ENCODE measurements around the gene CD79A.
"Not testable (repeated sequence)": the region's sequence is repeated elsewhere in the genome, so short reads cannot be mapped to it uniquely, and the experiment has no call there.

Gene CD79A

DNA sequence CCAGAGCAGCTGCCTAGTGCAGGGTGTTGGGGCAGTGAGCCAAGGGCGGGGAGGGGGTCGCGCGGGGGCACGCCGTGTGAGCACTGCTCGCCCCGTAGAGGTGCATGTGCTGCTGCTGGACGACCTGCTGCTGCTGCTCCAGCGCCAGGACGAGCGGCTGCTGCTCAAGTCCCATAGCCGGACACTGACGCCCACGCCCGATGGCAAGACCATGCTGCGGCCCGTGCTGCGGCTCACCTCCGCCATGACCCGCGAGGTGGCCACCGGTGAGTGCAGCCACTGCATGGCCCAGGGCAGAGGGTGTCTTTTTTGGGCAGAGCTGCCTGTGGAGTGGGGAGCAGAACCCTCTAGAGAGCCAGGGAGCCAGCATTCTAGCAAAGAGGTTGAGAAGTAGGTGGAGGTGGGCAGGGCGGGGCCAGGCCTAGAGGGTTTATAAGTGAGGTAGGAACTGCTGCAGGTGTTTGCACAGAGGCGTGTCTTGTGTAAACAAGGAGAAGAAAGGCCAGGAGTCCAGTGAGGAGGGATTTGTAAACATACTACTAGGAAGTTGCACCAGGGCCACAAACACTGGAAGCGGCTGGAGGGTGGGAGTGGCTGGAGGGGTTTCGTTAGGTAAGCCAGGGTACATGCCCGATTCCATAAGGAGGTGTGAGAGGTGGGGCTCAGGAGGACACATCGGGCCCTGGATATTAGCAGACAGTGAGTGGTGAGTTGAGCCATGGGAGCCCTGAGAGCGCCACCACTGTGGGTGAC is 27.2 kb downstream of the CD79A start:
- DNase-seq (ENCODE audit: low read depth in 2 of 3, low spot score in 2 of 3): no peak

DNA sequence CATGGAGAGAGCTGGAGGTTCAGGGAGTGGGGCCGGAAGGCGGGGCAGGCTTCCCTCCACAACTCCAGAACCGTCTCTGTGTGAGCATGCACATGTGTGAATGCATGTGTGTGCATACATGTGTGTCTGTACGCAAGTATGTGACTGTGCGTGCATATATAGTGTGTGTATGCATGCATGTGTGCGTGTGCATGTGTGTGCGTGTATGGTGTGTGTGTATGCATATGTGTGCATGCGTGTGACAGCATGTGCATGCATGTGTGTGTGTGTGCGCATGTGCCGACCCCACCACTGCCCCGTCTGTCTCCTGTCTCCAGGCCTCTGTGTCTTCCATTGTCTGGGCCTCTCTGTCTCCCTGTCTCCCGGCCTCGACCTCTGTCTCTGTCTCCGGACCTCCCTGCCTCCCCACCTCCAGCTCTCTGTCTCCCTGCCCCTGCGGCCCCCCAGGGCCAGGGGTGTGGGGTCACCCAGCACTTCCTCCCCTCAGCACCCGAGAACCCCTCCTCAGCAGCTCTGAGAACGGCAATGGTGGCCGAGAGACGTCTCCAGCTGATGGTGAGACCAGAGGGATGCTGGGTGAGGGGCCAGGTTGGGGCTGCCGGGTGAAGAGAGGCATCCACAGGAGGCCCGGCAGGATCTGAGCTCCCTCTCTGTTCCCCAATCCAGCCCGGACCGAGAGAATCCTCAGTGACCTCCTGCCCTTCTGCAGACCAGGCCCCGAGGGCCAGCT is 28.4 kb downstream of the CD79A start:
- no peak for DNase-seq (ENCODE audit: low read depth in 2 of 3, low spot score in 2 of 3)

GRCh38 chr19:41906271-41906670 is 29.2 kb downstream of the CD79A start:
- DNase-seq (ENCODE audit: low read depth in 2 of 3, low spot score in 2 of 3): no peak

DNA sequence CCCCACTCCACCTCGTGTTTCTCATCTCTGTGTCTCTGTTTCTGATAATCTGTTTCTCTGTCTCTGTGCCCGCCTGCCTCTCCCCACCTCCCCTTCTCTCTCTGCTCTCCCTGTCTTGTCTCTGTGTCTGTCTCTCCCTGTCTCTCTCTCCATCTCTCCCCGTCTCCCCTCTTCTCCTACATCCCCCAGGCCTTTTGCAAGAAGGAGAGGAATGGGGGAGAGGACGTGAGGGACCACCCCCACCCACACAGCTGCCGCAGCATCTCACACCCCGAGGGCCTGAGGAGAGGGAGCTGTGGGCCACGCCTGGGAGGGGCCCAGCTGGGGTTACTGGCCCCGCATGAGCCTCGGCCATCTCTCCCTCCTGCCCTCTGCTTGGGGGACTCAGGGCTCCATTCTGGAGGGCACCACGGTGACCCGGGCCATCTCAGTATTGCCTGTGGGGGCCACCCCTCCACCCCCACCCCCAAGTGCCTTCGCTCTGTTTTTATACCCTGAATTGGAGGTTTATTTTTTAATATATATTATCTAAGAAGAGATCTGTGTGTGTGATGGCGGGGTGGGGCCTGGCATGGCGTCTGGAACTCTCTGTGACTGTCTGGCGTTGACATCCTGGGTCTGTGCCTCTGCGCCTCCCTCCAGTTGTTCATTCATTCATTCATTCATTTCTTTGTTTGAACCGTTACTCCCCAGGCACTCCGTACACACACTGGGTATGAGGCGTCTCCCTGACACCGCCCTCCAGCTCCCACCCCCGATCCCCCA is 30.0 kb downstream of the CD79A start:
- DNase-seq (ENCODE audit: low read depth in 2 of 3, low spot score in 2 of 3): no peak

DNA sequence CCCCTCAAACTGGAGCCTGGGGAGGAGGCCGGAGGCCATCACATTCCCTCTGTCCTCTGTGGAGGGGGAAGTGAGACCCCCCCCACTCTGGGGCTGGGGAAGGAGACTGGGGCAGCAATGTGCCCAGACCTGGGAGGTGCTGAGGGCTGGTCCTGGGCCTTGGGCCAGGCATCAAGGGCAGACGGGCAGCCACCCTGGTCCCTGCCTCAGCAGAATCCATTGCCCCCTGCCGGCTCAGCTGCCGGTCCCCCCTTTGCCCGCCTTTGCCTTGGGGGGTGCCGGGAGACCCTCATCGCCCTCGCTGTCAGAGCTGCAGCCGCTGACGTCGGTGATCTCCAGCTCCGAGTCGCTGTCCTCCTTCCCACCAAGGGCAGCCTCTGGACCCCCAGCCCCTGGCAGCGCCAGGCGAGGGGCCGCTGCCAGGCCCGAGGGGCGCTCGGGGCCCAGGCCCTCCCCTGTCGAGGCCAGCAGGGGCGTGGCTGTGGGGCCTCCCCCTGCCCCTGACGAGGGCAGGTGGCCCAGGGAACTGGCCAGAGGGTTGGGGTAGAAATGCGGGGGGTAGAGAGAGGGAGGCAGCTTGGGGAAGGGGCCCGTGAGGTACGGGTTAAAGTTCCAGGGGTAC is 31.0 kb downstream of the CD79A start:
- no peak for DNase-seq (ENCODE audit: low read depth in 2 of 3, low spot score in 2 of 3)

DNA sequence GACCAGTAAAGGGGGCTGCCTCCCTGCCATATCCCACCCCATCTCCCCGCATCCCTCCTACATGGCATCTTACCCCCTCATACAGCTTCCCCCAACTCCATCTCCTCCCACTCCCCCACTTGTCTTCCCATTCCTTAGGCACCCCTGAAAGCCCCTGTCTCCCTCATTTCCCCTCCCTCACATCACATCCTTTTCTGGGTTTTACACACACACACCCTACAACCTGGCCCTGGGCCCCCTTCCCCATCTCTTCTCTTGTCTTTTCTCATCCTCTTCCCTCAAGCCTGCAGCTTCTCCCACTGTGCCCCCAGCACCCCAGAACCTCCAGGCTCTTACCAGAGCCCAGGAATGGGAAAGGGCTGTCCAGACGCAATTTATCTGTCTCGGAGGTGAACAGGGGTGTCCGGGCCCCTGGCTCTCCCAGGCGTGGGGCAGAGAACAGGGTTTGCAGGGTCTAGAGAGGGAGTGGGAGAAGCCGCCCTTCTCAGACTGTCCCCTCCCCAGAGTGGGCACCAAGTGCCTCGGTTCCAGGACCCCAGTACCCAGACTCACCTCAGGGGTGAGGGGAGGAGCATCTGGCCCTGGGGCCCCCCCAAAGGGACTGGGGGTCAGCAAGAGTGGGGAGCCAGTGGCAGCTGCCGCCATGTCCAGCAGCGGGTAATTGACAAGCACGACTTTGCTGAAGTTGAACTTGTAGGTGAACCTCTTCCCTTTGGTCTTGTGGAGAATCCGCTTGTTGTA is 31.8 kb downstream of the CD79A start:
- DNase-seq (ENCODE audit: low read depth in 2 of 3, low spot score in 2 of 3): no peak

GRCh38 chr19:41909706-41910105 is 32.6 kb downstream of the CD79A start:
- no peak for DNase-seq (ENCODE audit: low read depth in 2 of 3, low spot score in 2 of 3)

- no peak for DNase-seq (ENCODE audit: low read depth in 2 of 3, low spot score in 2 of 3)
These were observed 33.3 kb downstream of the CD79A start for GRCh38 chr19:41910240-41910991.

DNA sequence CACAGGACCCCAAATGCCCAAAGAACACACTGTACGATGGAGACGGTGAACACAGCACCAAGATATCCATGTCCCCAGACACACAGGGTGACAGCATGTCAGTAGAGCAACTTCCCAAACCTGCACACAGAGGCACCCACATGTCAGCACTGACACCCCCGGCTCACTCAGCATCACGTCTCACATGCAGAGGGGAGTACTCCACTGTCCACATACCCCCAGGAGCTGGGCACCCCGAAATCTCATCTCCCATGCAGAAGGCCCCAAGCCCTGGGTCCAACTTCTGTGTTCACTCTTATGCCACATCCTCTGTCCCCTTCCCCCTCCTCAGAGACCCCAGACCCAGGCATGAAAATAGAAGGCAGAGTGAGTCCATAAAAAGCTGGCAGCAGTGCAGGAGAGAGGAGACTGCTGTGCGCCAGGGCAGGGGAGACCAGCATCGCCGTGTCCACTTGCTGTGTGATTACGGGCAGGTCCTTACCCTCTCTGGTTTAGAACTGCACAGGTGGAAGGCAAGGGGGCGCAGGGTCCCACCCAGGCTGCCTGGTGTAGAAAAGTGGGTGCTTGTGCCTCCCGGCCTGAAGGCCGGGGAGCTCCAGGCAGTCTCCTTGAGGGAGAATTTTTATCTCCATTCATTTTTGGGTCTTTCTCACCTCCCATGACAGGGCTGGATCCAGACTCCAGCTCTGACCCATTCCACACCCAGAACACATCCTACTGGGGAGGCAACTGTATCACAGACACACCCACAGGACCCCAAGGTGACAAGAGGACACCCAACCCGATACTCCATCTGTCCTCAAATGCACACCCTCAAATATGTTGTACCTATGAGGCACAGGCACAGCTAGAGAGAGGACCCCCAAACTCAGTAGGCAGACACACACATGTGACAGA is 34.2 kb downstream of the CD79A start:
- no peak for DNase-seq (ENCODE audit: low read depth in 2 of 3, low spot score in 2 of 3)

- DNase-seq (ENCODE audit: low read depth in 2 of 3, low spot score in 2 of 3): no peak
These were observed 35.0 kb downstream of the CD79A start for GRCh38 chr19:41911889-41912731.

DNA sequence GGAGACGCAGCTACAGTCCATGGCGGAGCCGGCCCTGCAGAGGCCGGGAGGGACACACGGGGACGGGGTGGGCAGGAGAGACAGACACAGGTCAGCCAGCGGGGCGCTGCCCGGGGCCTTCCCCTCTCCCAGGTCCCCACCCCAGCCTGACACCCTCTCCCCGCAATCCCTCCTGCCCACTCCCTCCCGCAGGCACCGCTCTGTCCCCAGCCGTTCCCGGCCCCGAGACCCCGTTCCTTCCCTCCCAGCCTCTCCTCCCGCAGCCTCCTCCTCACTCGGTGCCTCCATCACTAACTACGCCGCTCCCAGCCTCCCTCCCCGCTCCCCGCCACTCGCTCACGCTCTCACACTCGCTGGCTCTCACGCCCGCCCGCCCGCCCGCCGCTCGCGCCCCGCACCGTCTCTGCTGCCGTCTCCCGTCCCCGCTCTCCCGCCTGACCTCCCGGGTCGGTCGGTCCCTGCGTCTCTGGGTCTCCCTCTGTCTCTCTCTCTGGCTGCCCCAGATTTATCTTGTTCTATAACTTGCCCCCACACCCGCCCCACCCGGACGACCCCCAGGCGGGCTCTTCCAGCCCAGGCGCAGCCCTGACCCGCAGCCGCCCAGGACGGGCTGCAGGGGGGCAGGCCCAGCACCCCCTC is 35.9 kb downstream of the CD79A start:
- DNase-seq (ENCODE audit: low read depth in 2 of 3, low spot score in 2 of 3): no peak

GRCh38 chr19:41913538-41914423 is 36.7 kb downstream of the CD79A start:
- no peak for DNase-seq (ENCODE audit: low read depth in 2 of 3, low spot score in 2 of 3)

DNA sequence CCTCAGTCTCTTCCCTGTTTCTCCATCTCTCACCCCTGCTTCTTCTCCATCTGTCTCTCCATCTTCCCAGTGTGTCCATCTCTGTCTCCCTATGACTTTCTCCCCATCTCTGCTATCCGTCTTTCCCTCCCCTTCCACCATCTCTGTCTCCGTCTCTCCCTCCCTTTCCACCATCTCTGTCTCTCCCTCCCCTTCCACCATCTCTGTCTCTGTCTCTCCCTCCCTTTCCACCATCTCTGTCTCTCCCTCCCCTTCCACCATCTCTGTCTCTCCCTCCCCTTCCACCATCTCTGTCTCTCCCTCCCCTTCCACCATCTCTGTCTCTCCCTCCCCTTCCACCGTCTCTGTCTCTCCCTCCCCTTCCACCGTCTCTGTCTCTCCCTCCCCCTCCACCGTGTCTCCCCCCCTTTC is 37.4 kb downstream of the CD79A start:
- not testable (repeated sequence) for DNase-seq (ENCODE audit: low read depth in 2 of 3, low spot score in 2 of 3)

DNA sequence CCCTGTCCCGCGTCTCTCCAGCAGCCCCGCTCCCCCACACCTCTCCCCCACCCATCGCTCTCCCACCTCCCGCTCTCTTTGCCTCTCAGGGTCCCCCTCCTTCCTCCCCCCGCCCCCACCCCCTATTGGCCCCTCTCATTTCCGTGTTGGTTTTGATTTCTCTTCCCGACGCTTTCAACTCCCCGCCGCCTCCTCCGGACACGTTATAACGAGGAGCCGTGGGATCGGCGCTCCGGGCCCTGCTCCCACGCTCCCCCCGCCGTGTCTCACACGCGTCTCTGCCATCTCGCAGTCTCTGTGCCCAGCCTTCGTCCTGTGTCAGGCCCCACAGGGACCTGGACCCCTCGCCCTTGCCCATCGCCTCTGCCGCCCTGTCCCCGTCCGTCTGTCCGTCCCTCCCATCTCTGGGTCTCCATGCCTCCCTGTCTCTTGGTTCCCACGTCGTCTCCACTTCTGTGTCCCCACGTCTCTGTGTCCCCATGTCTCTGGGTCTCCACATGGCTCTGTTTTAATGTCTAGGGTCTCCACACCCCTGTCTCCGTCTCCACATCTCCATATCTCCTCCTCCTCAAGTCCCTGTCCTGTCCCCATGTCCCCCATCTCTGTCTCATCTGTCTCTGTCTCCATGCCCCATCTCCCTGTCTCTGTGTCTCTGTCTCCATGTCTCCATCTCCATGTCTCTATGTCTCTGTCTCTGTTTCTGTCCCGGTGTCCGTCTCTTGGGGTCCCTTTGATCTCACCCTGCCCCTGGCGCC is 38.1 kb downstream of the CD79A start:
- DNase-seq (ENCODE audit: low read depth in 2 of 3, low spot score in 2 of 3): no peak

DNA sequence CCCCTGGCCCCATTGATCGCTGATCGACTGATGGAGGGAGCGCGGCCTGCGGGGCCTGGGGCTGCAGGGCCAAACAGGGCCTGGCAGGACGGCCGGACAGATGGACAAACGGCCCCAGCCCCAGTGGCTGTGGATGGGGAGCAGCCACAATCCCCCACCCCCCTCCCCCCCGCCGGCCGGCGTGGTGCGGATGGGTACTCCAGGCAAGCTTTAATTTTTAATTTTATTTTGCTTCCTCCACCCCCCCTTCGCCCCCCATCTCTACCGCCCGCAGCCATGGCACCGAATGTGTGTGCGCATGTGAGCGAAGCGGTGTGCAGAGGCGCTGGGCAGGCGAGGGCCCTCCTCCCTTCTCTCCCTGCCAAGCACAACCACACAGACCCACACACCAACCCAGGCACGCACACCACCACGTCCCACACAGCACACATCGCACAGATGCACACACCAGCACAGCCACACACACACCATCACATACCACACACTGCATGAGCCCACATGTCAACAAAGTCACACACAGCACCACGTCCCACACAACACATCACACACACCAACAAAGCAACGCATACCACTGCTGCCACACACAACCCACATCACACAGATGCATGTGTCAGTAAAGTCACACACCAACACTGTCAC is 38.8 kb downstream of the CD79A start:
- DNase-seq (ENCODE audit: low read depth in 2 of 3, low spot score in 2 of 3): no peak
